ENCODE measurements around the gene SLC18A3.

The SLC18A3 gene

GRCh38 chr10:49617121-49618020 is 7.3 kb downstream of the SLC18A3 start:
- Histone ChIP-seq H3K4me3 (ENCODE audit: low read depth, low read length) (no peak overlapping the region), H3K27me3 (ENCODE audit: control insufficient read depth, insufficient read depth, low read length) (peaks cover 4% of the 10 kb centered on the region), H3K27ac (no peak overlapping the region), H3K36me3 (ENCODE audit: control insufficient read depth, insufficient read depth, low read length) (no peaks in the 10 kb centered on the region), H3K4me2 (ENCODE audit: low read length) (no peak overlapping the region), H3K4me1 (peaks cover 6% of the 10 kb centered on the region), H3K9ac (no peak overlapping the region), H2AFZ (no peak overlapping the region), H3K79me2 (no peaks in the 10 kb centered on the region), H3K9me3 (ENCODE audit: control insufficient read depth, low read length) (no peaks in the 10 kb centered on the region)
- no peak for TF ChIP-seq CTCF (IDR thresholded peaks at IDR 0.05)

- H3K36me3 ChIP-seq (ENCODE audit: control insufficient read depth, insufficient read depth, low read length), result no peaks in the 10 kb centered on the region
- H3K4me3 ChIP-seq (ENCODE audit: low read depth, low read length), result no peak overlapping the region
- H3K79me2 ChIP-seq, result no peaks in the 10 kb centered on the region
- H3K4me1 ChIP-seq, result peaks cover 4% of the 10 kb centered on the region
- no peaks in the 10 kb centered on the region for H3K27me3 ChIP-seq (ENCODE audit: control insufficient read depth, insufficient read depth, low read length)
- TF ChIP-seq CTCF (IDR thresholded peaks at IDR 0.05), result no peak
- H3K4me2 ChIP-seq (ENCODE audit: low read length), result no peak overlapping the region
- H3K9ac ChIP-seq, result no peak overlapping the region
- no peak overlapping the region for H3K27ac ChIP-seq
- H2AFZ ChIP-seq, result no peak overlapping the region
- no peaks in the 10 kb centered on the region for H3K9me3 ChIP-seq (ENCODE audit: control insufficient read depth, low read length)
Observed at GRCh38 chr10:49618821-49619220, 8.7 kb downstream of the SLC18A3 start.

GRCh38 chr10:49619613-49620012 is 9.5 kb downstream of the SLC18A3 start:
- Histone ChIP-seq H3K9me3 (ENCODE audit: control insufficient read depth, low read length) (no peaks in the 10 kb centered on the region), H3K27ac (no peak overlapping the region), H2AFZ (no peak overlapping the region), H3K27me3 (ENCODE audit: control insufficient read depth, insufficient read depth, low read length) (no peaks in the 10 kb centered on the region), H3K79me2 (no peaks in the 10 kb centered on the region), H3K4me2 (ENCODE audit: low read length) (no peak overlapping the region), H3K36me3 (ENCODE audit: control insufficient read depth, insufficient read depth, low read length) (no peaks in the 10 kb centered on the region), H3K4me3 (ENCODE audit: low read depth, low read length) (no peak overlapping the region), H3K9ac (no peak overlapping the region), H3K4me1 (peaks cover under 1% of the 10 kb centered on the region)
- TF ChIP-seq CTCF (IDR thresholded peaks at IDR 0.05), result no peak

GRCh38 chr10:49620286-49620810 is 10.2 kb downstream of the SLC18A3 start:
- Histone ChIP-seq H3K4me3 (ENCODE audit: low read depth, low read length) (no peak overlapping the region), H3K36me3 (ENCODE audit: control insufficient read depth, insufficient read depth, low read length) (no peaks in the 10 kb centered on the region), H3K4me1 (no peaks in the 10 kb centered on the region), H2AFZ (no peak overlapping the region), H3K79me2 (no peaks in the 10 kb centered on the region), H3K27ac (no peak overlapping the region), H3K4me2 (ENCODE audit: low read length) (no peak overlapping the region), H3K9me3 (ENCODE audit: control insufficient read depth, low read length) (no peaks in the 10 kb centered on the region), H3K9ac (no peak overlapping the region), H3K27me3 (ENCODE audit: control insufficient read depth, insufficient read depth, low read length) (no peaks in the 10 kb centered on the region)
- no peak for TF ChIP-seq CTCF (IDR thresholded peaks at IDR 0.05)
